Right renal pelvis (tissue), 4 donors: ENCODE data around the gene MRAS. TPM values are rescaled to one million over a fixed set of nuclear protein-coding genes. Genes with fewer than 3 reads are reported as not detected.
"Not testable (repeated sequence)": the region's sequence is repeated elsewhere in the genome, so short reads cannot be mapped to it uniquely, and the experiment has no call there.

ENCODE experiments used
- DNase-seq, 4 donors: peaks; one replicate each; pipeline ENCODE4 v3.0.0-alpha.2; 2013; ENCODE audit warnings: low read depth in 4 of 4, low spot score in 3 of 4, missing footprints in 1 of 4
- polyA plus RNA-seq, 4 donors: library from polyadenylated mRNA; unstranded; fragments of 120-200 nt; gene quantifications; one replicate each; pipeline ENCODE4 v1.2.1, GENCODE V29; 2013; ENCODE audit not compliant: insufficient read length in 4 of 4

MRAS gene
- polyA plus RNA-seq, 4 donors: 30.7 to 32.1 (median 31.5) TPM

DNA sequence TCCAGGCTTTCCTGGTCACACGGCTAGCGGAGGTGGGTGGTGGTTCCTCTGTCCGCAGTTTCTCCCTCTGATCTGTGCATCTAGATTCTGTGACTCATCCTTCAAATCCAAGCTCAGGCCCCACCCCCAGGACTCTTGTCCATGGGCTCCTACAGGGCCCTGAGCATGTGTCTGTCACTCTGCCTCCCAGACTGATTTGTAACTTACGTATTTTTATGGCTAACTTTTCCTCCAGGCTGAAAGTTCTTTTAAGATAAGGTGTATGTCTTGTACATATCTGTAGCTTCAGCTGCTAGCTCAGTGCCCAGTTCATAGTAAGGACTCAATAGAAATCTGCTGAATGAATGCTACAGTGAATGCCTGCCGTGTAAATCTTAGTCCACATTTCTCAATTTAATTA is 94.1 kb downstream of the MRAS start:
- DNase-seq: no peak

DNA sequence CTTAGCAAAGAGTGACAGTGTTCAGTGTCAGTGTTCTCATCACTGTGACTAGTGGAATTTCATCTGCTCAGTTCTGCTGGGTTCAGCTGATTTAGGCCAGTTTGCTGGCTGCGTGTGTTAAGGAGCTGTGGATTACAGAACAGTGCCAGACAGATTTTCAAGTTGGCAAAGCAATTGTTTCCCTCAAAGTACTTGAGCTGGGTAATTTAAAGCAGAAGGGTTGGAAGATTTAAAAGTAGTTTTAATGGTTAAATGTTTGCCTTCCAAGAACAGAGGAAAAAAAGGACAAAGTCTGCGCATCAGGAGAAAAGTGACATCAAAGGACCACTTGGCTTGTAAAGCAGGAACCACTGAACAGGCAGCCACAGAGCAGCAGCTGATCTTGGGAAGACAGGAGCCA is 94.7 kb downstream of the MRAS start:
- no peak for DNase-seq

DNA sequence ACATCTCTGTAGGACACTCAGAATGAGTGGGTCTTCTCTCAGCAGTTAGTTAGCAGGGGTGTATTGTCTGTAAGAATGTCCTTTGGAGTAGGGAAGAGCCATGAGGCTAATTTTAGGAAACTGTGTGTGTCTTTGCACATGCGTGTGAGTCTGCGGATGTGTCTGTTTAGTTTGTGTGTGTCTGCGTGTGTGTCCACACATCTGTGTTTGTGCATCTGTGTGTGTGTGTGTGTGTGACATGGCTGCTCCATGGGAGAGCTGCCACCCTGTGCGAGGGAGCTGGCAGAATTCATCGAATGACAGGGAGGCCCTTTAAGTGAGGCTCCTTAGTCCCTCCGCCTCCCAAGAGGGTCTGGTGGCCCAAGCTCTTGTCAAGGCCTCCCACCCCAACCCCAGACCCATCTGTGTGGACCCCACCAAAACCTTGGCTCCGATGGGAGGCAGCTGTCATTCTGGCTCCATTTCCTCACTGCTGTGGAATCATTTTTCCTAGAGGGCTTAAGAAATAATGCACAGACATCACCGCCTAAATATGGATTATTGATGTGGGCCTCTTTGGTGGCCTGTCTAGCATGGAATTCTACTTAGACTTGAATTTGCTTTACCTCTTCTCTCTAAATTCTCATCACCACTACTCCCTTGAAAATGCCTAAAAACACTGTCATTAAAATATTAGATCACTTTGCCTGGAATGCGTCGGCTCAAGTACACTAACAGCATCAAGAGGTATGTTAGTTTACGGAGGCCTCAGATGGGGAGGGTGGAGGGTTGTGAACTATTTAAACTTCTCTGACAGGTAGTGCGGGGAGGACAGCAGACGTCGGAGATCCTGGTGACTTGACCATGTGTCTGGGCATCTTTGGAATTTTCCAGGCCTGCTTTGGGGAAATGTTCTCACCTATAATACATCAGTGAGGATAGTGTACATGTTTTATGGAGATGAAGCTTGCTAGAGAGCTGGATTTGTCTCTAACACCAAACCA is 95.4 kb downstream of the MRAS start:
- no peak for DNase-seq

DNA sequence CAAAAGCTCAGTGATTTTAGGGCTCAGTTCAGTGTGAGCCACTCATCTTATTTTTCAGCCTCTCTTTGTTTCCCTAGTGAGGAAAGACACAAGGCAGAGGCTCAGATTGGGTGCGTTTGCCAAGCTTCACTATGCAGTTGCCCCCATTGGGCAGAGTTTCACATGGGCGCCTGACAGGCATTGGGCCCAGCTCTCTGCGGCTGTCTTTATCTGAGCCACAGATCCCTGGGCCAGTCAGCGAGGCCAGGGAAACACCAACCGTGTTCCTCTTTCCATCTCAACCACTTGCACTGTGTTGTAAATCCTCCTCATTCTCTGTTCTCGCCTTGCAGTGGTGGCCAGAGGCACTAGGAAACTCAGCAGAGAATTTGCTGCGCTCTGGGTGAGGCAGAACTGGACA is 96.9 kb downstream of the MRAS start:
- DNase-seq: no peak

DNA sequence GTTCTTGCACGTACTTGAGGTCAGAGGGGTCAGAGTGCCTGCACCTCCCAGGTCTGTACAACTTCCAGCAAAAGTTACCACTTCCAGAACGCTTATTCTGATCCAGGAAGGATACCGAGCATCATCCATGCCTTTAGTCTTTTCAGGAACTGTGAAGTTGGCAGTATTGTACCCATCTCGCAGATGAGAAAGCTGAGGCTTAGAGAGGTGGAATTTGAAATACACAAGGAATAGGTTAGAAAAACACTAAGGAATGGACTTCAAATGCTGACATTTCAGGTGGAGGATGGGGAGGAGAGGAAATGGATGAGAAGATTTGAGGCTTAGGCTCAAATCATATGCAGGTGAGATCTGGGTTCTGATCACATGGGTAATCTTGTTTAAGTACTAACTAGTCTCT is 97.3 kb downstream of the MRAS start:
- no peak for DNase-seq

GRCh38 chr3:138448631-138449030 is 100.3 kb downstream of the MRAS start:
- DNase-seq: no peak

GRCh38 chr3:138449490-138449889 is 101.1 kb downstream of the MRAS start:
- DNase-seq: no peak

- DNase-seq: no peak
Observed at GRCh38 chr3:138450181-138450580, 101.8 kb downstream of the MRAS start.

GRCh38 chr3:138450704-138451424 is 102.5 kb downstream of the MRAS start:
- no peak for DNase-seq

GRCh38 chr3:138451595-138452162 is 103.3 kb downstream of the MRAS start:
- no peak for DNase-seq

DNA sequence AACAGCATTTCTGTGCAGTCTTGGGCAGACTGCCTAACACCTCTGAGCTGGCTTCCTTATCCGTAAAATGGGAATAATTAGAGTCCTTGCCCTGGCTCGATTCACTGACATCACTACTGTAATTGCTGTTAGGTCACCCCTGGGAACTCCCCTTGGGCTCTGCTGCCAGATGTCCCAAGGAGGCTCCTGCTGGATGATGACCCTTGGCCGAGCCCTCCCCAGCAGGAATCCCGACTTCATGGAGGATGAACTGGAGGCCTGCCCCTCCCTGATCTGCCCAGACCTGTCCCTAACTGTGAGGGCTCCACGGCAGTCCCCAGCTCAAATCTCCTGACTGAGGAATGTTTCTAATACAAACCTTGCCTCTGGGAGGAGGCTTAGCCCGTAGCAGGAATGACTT is 104.1 kb downstream of the MRAS start:
- DNase-seq: no peak

GRCh38 chr3:138453940-138454339 is 105.6 kb downstream of the MRAS start:
- not testable (repeated sequence) for DNase-seq

Other genes starting within 250 kb of the MRAS start
- 10 to 100 TPM; 13.4 to 16.8 (median 15.1) TPM for gene DZIP1L, start 233.0 kb upstream of the MRAS start, polyA plus RNA-seq
- gene A4GNT, start 216.2 kb upstream of the MRAS start, polyA plus RNA-seq: 1 to 10 TPM in 2 of 4 donors, under 1 TPM in 2; 0.78 to 1.7 (median 1.3) TPM
- gene DBR1, start 173.7 kb upstream of the MRAS start, polyA plus RNA-seq: 10 to 100 TPM; 18.6 to 24.7 (median 23.6) TPM
- 10 to 100 TPM; 41.9 to 51.1 (median 48.6) TPM for gene ARMC8, start 161.3 kb upstream of the MRAS start, polyA plus RNA-seq
- gene NME9, start 18.7 kb upstream of the MRAS start, polyA plus RNA-seq: 1 to 10 TPM; 2.0 to 3.1 (median 2.1) TPM
- gene ESYT3, start 86.0 kb downstream of the MRAS start, polyA plus RNA-seq: 1 to 10 TPM; 1.1 to 1.2 (median 1.1) TPM
- gene CEP70, start 245.7 kb downstream of the MRAS start, polyA plus RNA-seq: 10 to 100 TPM; 34.0 to 43.4 (median 39.9) TPM